ENCODE measurements around the gene CABLES2. TPM values are rescaled to one million over a fixed set of nuclear protein-coding genes. Genes with fewer than 3 reads are reported as not detected.

Gene CABLES2
- total RNA-seq, 4 donors from 2014 or later, result 2.0 to 6.9 (median 4.1) TPM

DNA sequence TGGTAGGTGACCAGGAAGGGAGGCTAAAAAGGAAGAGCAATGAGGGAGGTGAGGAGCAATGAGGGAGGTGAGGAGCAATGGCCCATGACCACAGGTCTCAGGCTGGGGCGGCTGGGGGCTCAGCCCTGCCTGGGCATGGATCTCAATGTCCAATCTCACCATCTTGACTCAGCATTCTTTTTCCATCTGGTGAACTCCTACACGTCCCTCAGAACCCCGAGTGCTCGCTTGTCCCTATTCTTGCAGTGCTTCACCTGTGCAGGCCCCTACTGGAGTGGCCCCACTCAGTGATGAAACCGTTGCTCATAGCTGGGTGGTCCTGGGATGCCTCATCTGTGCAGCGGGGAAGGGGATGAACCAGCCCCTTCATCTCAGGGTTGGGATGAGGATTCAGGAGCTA, 37.2 kb upstream of the CABLES2 start:
- no peak overlapping the region for H3K4me3 ChIP-seq
- TF ChIP-seq POLR2A (IDR thresholded peaks at IDR 0.05; ENCODE audit: low read depth) (no peak), CTCF (IDR thresholded peaks at IDR 0.05) (no peak), POLR2AphosphoS5 (IDR thresholded peaks at IDR 0.05) (no peak), EP300 (IDR thresholded peaks at IDR 0.05) (no peak)
- H3K4me1 ChIP-seq, result no peaks in the 10 kb centered on the region
- no peaks in the 10 kb centered on the region for H3K36me3 ChIP-seq
- peaks cover 0 to 86% (median 0%) of the 10 kb centered on the region in 4 donors for H3K27me3 ChIP-seq
- H3K27ac ChIP-seq (replicated peaks in 1 of 4), result no peak overlapping the region
- no peak for DNase-seq (ENCODE audit: extremely low spot score)
- no peaks in the 10 kb centered on the region for H3K9me3 ChIP-seq
- intact Hi-C loops (cut with DNase I), result no loop called here
- 97% methylated on average over 6 of the region's 6 CpGs for WGBS

DNA sequence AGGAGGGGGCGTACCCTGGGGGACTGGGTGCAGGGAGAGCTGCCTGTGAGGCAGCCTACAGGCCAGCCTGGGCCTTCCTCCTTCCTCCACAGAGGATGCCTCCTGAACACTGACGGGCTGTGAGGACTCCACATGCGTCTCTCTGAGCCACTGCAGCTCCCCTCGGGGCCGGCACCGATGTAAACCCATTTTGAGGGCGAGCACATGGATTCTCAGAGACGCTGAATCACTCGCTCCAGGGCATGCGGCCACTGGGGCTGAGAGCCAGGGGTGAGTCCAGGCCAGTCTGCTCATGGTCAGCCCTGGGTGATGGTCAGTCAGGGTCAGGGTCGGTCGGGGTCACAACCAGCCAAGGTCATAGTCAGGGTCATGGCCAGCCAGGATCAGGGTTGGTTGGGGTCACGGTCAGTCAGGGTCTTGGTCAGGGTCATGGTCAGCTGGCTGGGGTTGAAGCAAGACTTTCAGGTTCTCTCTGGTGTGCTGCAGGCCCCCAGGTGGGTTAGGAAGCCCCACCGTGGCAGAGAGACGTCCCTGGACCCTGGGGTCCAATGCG, 35.0 kb upstream of the CABLES2 start:
- H3K27me3 ChIP-seq, result peaks cover 0 to 77% (median 0%) of the 10 kb centered on the region in 4 donors
- H3K4me3 ChIP-seq, result no peak overlapping the region
- peaks cover 0 to 17% (median 16%) of the 10 kb centered on the region in 4 donors for H3K4me1 ChIP-seq
- no peak overlapping the region for H3K27ac ChIP-seq (replicated peaks in 1 of 4)
- intact Hi-C loops (cut with DNase I), result no loop called here
- H3K36me3 ChIP-seq, result no peaks in the 10 kb centered on the region
- H3K9me3 ChIP-seq, result no peaks in the 10 kb centered on the region
- WGBS, result 83% methylated on average over 10 of the region's 16 CpGs
- no peak for TF ChIP-seq CTCF (IDR thresholded peaks at IDR 0.05)
- no peak for TF ChIP-seq POLR2AphosphoS5 (IDR thresholded peaks at IDR 0.05)
- no peak for TF ChIP-seq EP300 (IDR thresholded peaks at IDR 0.05)
- TF ChIP-seq POLR2A (IDR thresholded peaks at IDR 0.05; ENCODE audit: low read depth), result no peak
- DNase-seq (ENCODE audit: extremely low spot score), result no peak

- 70% methylated on average over 4 of the region's 5 CpGs for WGBS
- DNase-seq (ENCODE audit: extremely low spot score), result no peak
Measured at GRCh38 chr20:62439218-62439617, 32.1 kb upstream of the CABLES2 start.

GRCh38 chr20:62437927-62438326, 30.8 kb upstream of the CABLES2 start:
- WGBS, result 43% methylated on average over 20 of the region's 24 CpGs
- Histone ChIP-seq H3K9me3 (no peaks in the 10 kb centered on the region), H3K4me3 (peak overlapping the region; percentile 13 to 25 (median 18)), H3K4me1 (peaks cover 10 to 41% (median 34%) of the 10 kb centered on the region in 4 donors), H3K27me3 (peaks cover 0 to 52% (median 0%) of the 10 kb centered on the region in 4 donors), H3K27ac (replicated peaks in 1 of 4) (peak overlapping the region; percentile 58 to 77 (median 68)), H3K36me3 (no peaks in the 10 kb centered on the region)
- no peak for DNase-seq (ENCODE audit: extremely low spot score)
- TF ChIP-seq EP300 (IDR thresholded peaks at IDR 0.05), result no peak
- TF ChIP-seq POLR2AphosphoS5 (IDR thresholded peaks at IDR 0.05), result peak in 1 of 2 donors; percentile 13
- intact Hi-C loops (cut with DNase I), result no loop called here

More at GRCh38 chr20:62439218-62439617, 32.1 kb upstream of the CABLES2 start:
- no peak overlapping the region for H3K4me3 ChIP-seq
- peaks cover 0 to 61% (median 0%) of the 10 kb centered on the region in 4 donors for H3K27me3 ChIP-seq
- no peak for TF ChIP-seq POLR2AphosphoS5 (IDR thresholded peaks at IDR 0.05)
- no peak for TF ChIP-seq CTCF (IDR thresholded peaks at IDR 0.05)
- TF ChIP-seq POLR2A (IDR thresholded peaks at IDR 0.05; ENCODE audit: low read depth), result no peak
- no peak for TF ChIP-seq EP300 (IDR thresholded peaks at IDR 0.05)
- H3K36me3 ChIP-seq, result no peaks in the 10 kb centered on the region
- H3K4me1 ChIP-seq, result peaks cover under 1 to 28% (median 21%) of the 10 kb centered on the region in 4 donors
- intact Hi-C loops (cut with DNase I), result no loop called here
- H3K27ac ChIP-seq (replicated peaks in 1 of 4), result no peak overlapping the region
- no peaks in the 10 kb centered on the region for H3K9me3 ChIP-seq

- peak overlapping the region; percentile 58 to 77 (median 68) for H3K27ac ChIP-seq (replicated peaks in 1 of 4)
- H3K36me3 ChIP-seq, result no peaks in the 10 kb centered on the region
- intact Hi-C loops (cut with DNase I), result no loop called here
- TF ChIP-seq POLR2AphosphoS5 (IDR thresholded peaks at IDR 0.05), result peak in 1 of 2 donors; percentile 19
- no peak for TF ChIP-seq CTCF (IDR thresholded peaks at IDR 0.05)
- no peak for TF ChIP-seq POLR2A (IDR thresholded peaks at IDR 0.05; ENCODE audit: low read depth)
- no peak for TF ChIP-seq EP300 (IDR thresholded peaks at IDR 0.05)
- H3K4me1 ChIP-seq, result peaks cover 10 to 41% (median 35%) of the 10 kb centered on the region in 4 donors
- WGBS, result 26% methylated on average over 12 of the region's 12 CpGs
- H3K9me3 ChIP-seq, result no peaks in the 10 kb centered on the region
- DNase-seq (ENCODE audit: extremely low spot score), result no peak
- H3K27me3 ChIP-seq, result peaks cover 0 to 51% (median 0%) of the 10 kb centered on the region in 4 donors
- H3K4me3 ChIP-seq, result peak overlapping the region; percentile 13 to 25 (median 18)
Measured at GRCh38 chr20:62437496-62437895, 30.4 kb upstream of the CABLES2 start.
